ENCODE measurements around the gene SOX12. TPM values are rescaled to one million over a fixed set of nuclear protein-coding genes. Genes with fewer than 3 reads are reported as not detected.

The SOX12 gene
- total RNA-seq, 1 donor from 2014 or later, result 6.1 TPM

DNA sequence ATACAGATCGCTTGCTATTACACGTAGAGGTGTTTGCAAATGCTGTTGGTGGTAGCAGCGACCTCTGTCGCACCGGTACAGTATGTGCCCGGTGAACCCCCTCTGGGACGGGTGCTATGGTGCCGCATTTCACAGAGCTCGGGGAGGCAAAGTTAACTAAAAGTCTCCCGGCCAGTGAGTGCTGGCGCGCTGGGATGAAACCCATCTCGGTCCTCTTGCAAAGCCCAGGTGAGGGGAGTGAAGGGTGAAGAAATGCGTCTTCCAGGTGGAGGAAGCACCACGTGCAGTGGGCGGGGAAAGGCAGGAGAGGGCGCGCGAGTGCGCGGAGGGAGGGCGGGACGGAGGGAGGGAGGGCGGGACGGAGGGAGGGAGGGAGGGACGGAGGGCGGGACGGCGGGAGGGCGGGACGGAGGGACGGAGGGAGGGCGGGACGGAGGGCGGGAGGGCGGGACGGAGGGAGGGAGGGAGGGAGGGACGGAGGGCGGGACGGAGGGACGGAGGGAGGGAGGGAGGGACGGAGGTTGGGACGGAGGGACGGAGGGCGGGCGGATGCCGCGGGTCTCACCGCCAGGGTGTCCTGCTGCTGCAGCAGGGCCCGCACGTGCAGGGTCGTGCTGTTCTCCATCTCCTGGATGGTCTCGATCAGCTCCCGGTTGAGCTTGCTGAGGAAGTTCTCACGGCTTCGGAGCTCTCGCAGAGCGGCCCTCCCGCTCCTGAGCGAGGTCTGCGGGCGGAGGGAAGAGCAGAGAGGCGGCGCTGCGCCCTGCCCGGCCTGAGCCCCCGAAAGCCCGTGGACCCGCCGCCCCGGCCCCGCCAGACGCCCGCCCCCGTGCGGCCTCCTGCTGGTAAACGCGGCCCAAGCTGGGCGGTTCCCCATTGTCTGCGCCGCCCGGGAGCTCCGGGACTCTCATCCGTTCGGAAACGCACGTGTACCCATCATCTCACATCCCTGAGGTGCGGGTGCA is 46.5 kb upstream of the SOX12 start:
- ChIA-PET POLR2A (no interaction called here), CTCF (interaction anchor here (1.4 kb wide), 1 partner anchor 12 kb away, joined by 4 read pairs; no protein-coding TSS in a partner anchor)
- H3K4me3 Mint-ChIP-seq, result no peak overlapping the region
- H3K27ac Mint-ChIP-seq, result no peak overlapping the region
- H3K36me3 Mint-ChIP-seq (ENCODE audit: low read depth), result peaks cover 15% of the 10 kb centered on the region
- no peaks in the 10 kb centered on the region for H3K9me3 Mint-ChIP-seq
- DNase-seq (no peak), ATAC-seq (ENCODE audit: low read depth) (no peak)
- no peaks in the 10 kb centered on the region for H3K27me3 Mint-ChIP-seq
- TF ChIP-seq, protein P1, sequence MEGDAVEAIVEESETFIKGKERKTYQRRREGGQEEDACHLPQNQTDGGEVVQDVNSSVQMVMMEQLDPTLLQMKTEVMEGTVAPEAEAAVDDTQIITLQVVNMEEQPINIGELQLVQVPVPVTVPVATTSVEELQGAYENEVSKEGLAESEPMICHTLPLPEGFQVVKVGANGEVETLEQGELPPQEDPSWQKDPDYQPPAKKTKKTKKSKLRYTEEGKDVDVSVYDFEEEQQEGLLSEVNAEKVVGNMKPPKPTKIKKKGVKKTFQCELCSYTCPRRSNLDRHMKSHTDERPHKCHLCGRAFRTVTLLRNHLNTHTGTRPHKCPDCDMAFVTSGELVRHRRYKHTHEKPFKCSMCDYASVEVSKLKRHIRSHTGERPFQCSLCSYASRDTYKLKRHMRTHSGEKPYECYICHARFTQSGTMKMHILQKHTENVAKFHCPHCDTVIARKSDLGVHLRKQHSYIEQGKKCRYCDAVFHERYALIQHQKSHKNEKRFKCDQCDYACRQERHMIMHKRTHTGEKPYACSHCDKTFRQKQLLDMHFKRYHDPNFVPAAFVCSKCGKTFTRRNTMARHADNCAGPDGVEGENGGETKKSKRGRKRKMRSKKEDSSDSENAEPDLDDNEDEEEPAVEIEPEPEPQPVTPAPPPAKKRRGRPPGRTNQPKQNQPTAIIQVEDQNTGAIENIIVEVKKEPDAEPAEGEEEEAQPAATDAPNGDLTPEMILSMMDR (IDR thresholded peaks at IDR 0.05), result no peak
- intact Hi-C loops (cut with micrococcal nuclease), result no loop called here
- H3K4me1 Mint-ChIP-seq, result peaks cover 1% of the 10 kb centered on the region

DNA sequence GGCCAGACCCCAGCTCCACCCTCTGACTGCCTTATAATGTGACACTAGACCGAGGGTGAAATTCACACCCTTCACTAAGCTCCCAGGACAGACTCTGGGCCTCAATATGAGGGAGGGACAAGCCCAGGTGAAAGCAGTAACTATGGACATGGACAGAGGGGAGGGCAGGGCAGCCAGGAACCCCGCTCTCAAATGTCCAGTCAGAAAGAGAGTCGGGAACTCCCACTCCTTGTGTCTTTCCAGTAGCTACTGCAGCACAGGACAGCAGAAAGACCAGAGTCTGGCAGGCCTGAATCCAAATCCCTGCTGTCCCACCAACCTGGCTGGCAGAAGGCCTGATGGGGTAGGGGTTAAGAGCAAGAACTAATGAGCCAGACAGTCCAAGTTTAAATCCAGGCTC is 41.2 kb upstream of the SOX12 start:
- DNase-seq, result no peak
- no peaks in the 10 kb centered on the region for H3K27me3 Mint-ChIP-seq
- H3K4me3 Mint-ChIP-seq, result no peak overlapping the region
- no peak overlapping the region for H3K27ac Mint-ChIP-seq
- TF ChIP-seq, protein P1 (IDR thresholded peaks at IDR 0.05), result no peak
- no peaks in the 10 kb centered on the region for H3K9me3 Mint-ChIP-seq
- no peak for ATAC-seq (ENCODE audit: low read depth)
- no peaks in the 10 kb centered on the region for H3K4me1 Mint-ChIP-seq
- H3K36me3 Mint-ChIP-seq (ENCODE audit: low read depth), result peaks cover 4% of the 10 kb centered on the region
- CTCF ChIA-PET, result no interaction called here
- POLR2A ChIA-PET, result no interaction called here
- intact Hi-C loops (cut with micrococcal nuclease), result no loop called here

DNA sequence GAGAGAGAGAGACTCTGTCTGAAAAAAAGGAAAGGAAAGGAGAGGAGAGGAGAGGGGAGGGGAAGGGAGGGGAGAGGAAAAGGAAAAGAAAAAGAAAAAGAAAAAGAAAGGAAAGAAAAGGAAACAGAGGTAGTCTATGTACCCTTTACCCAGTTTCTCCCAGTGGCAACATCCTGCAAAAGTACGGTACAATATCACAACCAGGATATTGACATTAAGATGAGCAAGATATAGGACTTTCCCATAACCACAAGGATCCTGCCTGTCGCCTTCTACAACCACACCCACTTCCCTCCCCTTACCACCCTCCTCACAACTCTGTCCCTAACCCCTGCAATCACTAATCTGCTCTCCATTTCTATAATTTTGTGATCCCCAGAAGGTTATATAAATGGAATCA is 38.8 kb upstream of the SOX12 start:
- TF ChIP-seq, protein P1 (IDR thresholded peaks at IDR 0.05), result no peak
- H3K4me1 Mint-ChIP-seq, result peaks cover 6% of the 10 kb centered on the region
- no peaks in the 10 kb centered on the region for H3K9me3 Mint-ChIP-seq
- no peaks in the 10 kb centered on the region for H3K36me3 Mint-ChIP-seq (ENCODE audit: low read depth)
- H3K27me3 Mint-ChIP-seq, result no peaks in the 10 kb centered on the region
- POLR2A ChIA-PET, result no interaction called here
- CTCF ChIA-PET, result no interaction called here
- ATAC-seq (ENCODE audit: low read depth), result no peak
- no peak for DNase-seq
- intact Hi-C loops (cut with micrococcal nuclease), result no loop called here
- no peak overlapping the region for H3K27ac Mint-ChIP-seq
- no peak overlapping the region for H3K4me3 Mint-ChIP-seq

DNA sequence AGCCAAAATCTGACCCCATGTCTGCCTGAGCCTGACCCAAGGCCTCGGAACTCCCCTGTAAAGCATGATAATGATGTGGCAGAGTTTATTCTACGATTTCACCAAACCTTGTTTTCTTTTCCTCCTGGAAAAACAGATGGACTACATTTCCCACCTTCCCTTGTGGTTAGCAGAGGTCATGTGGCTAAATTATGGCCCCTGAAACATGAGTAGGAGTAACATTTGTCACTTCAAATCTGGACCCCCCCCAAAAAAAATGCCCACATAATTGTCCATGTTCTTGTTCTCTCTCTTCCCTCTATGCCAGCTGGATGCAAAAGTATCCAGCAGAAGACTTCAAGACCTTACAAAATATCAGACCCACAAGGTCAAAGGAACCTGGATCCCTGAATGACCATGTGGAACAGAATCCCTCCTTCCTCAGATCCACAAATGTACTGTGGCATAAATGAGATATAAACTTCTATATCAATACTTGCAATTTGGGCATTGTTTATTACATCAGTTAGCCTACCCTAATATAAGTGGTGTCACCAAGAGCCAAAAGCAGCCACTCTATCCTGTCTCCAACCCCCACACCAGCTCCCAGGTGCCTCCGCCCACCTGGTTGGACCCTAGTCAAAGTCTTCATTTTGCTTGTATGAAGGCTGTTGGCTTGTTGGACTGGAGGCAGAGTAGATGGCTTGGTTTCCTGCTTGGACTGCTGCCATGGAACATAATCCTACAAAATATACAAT is 36.2 kb upstream of the SOX12 start:
- Mint-ChIP-seq H3K36me3 (ENCODE audit: low read depth) (no peaks in the 10 kb centered on the region), H3K4me3 (no peak overlapping the region), H3K9me3 (no peaks in the 10 kb centered on the region), H3K27me3 (no peaks in the 10 kb centered on the region), H3K4me1 (peaks cover 6% of the 10 kb centered on the region), H3K27ac (no peak overlapping the region)
- POLR2A ChIA-PET, result interaction anchor here (0.7 to 1.3 kb wide), 2 partner anchors 36 to 125 kb away, joined by 3 read pairs; partner anchors contain the start of gene SOX12
- DNase-seq (no peak), ATAC-seq (ENCODE audit: low read depth) (no peak)
- TF ChIP-seq, protein P1 (IDR thresholded peaks at IDR 0.05), result no peak
- CTCF ChIA-PET, result no interaction called here
- intact Hi-C loops (cut with micrococcal nuclease), result no loop called here

GRCh38 chr20:289693-290083 is 35.7 kb upstream of the SOX12 start:
- DNase-seq (no peak), ATAC-seq (ENCODE audit: low read depth) (no peak)
- Mint-ChIP-seq H3K36me3 (ENCODE audit: low read depth) (no peaks in the 10 kb centered on the region), H3K27ac (no peak overlapping the region), H3K4me3 (no peak overlapping the region), H3K4me1 (peaks cover 6% of the 10 kb centered on the region), H3K9me3 (no peaks in the 10 kb centered on the region), H3K27me3 (no peaks in the 10 kb centered on the region)
- CTCF ChIA-PET, result no interaction called here
- intact Hi-C loops (cut with micrococcal nuclease), result loop anchor here (1.0 kb wide), 3 partner anchors 9 to 38 kb away; no protein-coding TSS in a partner anchor
- TF ChIP-seq, protein P1 (IDR thresholded peaks at IDR 0.05), result no peak
- POLR2A ChIA-PET, result interaction anchor here (1.3 kb wide), 1 partner anchor 36 kb away, joined by 3 read pairs; the partner anchor contains the start of gene SOX12
